Stimulated activated CD4-positive, alpha-beta T cell treated with anti-CD3 and anti-CD28 coated beads, Interleukin-1b, Interleukin-23, amount 100 ng/mL, for 4 hours (primary cell): ENCODE data around the gene TERT.
"Not testable (repeated sequence)": the region's sequence is repeated elsewhere in the genome, so short reads cannot be mapped to it uniquely, and the experiment has no call there.

Experiments
- DNase-seq, 2 donors: peaks; one replicate each; pipeline ENCODE4 v3.0.0-alpha.2; 2020; ENCODE audit warnings: low read depth in 2 of 2

Gene TERT

DNA sequence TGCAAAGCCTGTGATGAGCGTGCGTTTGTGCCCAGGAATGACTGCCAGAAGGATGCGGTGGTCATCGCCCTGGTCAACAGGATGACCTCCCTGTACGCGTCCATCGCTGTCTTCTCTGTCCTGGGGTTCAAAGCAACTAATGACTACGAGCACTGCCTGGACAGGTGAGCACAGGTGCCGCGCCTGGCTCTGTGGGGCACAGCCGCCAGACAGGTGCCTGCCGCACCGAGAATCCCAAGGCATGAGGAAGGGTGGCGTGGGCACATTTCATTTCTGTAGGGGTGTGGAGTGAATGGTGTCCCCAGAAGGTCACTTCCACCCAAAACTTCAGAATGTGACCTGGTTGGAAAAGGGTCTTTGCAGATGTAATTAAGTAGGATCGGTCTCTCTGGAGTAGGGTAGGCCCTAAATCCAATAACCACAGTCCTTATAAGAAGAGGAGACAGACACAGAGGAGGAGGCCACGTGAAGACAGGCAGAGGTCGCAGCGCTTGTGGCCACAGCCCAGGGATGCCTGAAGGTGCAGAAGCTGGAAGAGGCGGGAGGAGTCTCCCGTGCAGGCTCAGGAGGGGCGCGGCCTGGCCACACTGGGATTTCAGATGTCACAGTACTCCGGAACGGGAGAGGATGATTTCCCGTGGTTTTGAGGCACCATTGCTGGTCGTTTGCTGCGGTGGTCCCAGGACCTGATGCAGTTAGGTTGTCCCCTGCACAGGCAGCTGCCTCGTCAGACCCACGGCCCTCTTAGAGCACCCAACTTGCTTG is 54.2 kb downstream of the TERT start:
- no peak for DNase-seq

DNA sequence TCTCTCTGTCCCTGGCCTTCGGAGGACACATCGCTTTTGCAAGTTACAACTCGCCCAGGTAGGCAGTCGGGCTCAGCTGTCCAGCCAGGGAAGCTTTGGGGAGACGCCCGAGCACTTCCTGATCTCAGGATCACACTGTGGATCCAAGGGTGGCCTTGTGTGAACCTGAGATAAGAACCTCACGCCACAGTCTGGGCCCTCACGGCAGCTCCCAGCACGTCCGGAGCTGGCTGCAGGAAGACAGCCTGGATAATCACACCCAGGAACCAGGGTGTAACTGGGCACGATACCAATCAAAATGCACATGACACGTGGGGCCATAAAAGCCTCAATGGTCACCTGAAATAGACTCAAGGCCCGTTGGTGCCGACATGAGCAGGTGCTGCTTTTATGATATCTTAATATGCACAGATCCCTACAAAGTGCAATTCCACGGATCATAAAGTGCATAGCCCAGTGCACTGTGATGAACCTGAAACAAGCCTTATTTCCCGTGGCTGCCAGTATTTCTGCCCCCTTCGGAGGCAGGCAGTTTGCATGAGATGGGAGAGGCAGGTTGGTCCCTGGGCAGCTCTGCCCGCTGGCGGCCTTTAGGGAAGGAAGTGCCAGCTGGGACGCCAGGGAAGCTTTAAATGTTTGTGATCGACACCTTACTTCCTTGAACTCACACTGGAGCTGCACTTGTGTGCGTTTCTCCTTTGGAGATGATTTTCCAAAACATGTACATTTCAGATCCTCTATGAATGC is 55.2 kb downstream of the TERT start:
- DNase-seq: no peak

DNA sequence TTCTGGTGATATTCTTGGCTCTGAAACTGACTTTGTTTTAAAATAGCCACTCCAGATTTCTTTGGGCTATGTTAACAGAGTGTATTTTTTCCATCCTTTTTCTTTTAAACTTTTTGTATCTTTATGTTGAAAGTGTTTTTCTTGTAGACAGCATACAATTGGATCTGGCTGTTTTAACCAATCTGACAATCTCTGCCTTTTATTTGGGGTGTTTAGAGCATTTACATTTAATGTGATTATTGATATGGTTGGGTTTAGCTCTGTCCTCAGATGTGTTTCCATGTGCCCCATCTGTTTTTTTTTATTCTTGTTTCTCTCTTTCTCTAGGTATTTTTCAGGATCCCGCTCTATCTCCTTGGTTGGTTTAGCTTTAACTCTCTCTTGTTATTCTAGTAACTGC is 59.0 kb downstream of the TERT start:
- DNase-seq: no peak

- no peak for DNase-seq
These were observed 59.5 kb downstream of the TERT start for GRCh38 chr5:1235379-1235778.

GRCh38 chr5:1232780-1233179 is 62.1 kb downstream of the TERT start:
- no peak for DNase-seq

- no peak for DNase-seq
These were observed 63.4 kb downstream of the TERT start for GRCh38 chr5:1231354-1231905.

DNA sequence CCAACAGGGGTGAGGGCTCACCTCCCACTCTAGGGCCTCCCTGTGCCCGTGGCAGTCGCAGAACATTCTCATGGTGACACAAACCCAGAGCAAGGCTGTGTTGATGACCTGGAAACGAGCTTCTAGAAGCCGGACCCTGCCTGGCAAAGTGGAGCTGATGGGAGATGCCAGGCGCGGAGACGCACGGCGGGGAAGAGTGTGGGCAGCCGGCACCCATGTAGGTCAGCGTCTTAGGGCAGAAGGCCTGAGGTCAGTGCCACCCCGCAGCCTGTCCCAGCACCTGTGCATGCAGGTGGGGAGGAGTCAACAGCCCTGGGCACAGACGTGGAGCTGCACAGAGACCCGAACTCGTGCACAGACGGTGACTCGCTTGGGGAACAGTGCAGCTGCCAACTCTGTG is 64.3 kb downstream of the TERT start:
- DNase-seq: no peak

GRCh38 chr5:1229822-1230221 is 65.0 kb downstream of the TERT start:
- no peak for DNase-seq

GRCh38 chr5:1229023-1229422 is 65.8 kb downstream of the TERT start:
- DNase-seq: not testable (repeated sequence)

DNA sequence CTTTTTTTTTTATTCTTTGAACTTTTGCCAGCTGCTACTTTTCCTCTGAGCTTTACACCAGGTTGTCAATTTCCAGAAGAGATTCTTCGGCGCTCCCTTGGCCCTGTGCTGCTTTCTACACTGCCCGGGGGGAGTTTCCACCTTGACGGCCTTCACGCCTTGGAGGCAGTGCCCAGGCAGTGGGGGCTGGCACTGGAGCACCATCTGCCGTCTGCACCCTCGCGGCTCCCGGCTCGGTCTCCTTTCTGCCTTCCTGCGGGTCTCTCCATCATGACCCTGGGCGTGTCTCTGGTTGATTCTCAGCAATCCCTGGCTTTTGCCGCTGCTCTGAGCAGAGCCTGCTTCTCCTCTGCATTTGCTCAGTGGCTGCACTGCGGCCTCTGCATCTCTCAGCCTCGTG is 66.7 kb downstream of the TERT start:
- DNase-seq: no peak

- no peak for DNase-seq
These were observed 67.2 kb downstream of the TERT start for GRCh38 chr5:1227667-1228066.

GRCh38 chr5:1226839-1227581 is 67.9 kb downstream of the TERT start:
- no peak for DNase-seq

DNA sequence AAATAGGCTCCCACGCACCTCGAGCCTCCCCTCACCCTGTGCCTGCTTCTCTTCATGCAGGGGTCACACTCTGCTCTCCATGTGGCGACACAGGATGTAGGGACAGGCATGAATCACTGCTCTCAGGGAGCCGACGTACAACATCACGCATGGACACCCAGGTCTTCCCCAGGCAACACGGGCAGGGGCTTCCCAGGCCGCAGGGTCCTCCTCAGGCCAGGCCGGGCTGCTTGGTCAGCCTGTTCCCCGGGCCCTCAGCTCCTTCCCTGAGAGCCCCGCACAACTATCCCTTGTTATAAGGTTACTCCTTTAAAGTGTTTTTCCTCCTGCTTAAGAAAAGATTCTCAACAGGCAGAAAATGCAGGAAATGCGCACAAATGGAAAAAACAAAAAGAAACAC is 68.6 kb downstream of the TERT start:
- no peak for DNase-seq

DNA sequence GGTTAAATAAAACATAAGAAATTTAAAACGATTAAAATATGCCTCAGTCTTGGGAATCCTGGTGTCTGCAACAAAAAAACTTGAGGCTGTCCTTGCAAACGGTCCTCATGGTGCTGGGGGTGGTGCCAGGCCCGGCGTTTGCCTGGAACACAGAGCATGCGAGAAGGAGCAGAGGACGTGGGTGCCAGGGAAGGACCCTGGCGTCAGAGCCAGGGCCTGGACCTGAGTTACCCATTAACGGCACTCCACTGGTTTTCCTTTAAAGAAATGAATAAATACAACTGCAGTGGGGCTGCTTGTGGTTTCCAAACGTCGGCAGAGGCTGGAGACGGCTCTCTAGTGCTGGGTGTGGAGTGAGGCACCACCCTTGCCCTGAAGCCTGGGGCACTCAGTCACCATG is 69.8 kb downstream of the TERT start, which contains the start of gene SLC6A18:
Gene SLC6A18, plus strand, starts transcription at position 301 of the 400 bp plus-strand sequence. Its CDS starts 97 bp downstream, at position 398.
- no peak for DNase-seq

DNA sequence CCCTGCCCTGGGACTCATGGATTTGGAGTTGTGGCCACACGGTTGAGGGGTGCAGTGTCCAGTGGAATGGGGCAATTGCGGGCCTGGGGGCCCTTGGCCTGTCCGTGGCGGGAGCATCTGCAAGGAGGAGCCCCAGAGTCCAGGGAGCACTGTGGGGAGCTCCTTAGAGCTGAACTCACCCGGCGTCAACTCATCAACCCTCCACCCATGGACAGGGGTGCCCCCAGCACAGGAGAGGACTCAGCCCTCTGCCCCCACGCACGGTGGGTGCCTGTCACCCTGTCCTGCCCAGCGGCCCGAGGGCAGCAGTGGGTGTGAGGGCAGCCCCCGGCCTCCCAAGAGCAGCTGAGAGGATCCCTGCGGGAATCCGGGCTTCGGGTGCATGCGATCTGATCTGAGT is 70.2 kb downstream of the TERT start:
- DNase-seq: no peak

DNA sequence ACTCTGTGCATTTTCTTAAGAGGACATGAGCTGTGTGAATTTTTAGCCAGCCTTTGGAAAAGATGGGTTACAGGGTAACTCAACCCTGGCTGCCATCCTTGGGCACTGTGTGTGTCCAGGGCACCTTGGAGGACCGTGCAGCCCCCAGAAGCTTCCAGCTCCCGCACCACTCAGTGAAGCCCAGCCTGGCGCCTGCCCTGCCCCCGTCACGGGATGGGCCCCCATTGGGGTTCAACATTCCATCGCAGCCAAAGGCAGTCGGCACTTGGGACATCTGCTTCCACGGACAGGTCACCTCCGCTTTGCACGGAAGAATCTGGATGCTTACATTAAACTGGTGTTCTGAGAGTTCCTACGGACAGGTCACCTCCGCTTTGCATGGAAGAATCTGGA is 71.6 kb downstream of the TERT start:
- no peak for DNase-seq

DNA sequence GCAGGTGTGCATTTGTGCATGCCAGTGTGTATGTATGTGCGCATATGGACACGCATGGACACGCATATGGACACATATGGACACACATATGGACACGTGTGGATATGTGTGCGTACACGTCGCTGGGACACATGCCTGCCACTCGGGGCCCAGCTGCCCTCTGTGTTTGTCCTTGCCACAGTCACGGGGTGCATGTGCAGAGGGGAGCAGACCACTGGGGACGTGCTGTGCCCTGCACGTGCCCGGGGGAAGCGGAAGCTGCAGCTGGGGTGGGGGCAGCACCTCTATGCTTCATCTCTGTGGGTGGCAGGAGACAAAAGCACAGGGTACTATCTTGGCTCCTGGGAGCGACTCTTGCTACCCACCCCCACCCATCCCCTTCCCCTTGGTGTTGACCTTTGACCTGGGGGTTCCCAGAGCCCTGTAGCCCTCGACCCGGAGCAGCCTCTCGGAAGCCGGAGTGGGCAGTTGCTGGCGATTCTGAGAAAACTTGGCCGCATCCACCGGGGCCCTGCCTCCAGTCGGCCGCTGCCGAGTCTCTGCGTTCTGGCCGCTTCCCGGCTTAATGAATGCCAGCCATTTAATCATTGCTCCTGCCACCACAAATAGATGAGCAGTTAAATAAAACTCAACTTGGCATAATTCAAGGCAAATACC is 72.1 kb downstream of the TERT start:
- DNase-seq: no peak

GRCh38 chr5:1222147-1222546 is 72.7 kb downstream of the TERT start:
- no peak for DNase-seq

DNA sequence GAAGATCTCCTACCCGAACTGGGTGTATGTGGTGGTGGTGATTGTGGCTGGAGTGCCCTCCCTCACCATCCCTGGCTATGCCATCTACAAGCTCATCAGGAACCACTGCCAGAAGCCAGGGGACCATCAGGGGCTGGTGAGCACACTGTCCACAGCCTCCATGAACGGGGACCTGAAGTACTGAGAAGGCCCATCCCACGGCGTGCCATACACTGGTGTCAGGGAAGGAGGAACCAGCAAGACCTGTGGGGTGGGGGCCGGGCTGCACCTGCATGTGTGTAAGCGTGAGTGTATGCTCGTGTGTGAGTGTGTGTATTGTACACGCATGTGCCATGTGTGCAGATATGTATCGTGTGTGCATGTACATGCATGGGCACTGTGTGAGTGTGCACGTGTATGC is 73.1 kb downstream of the TERT start:
- no peak for DNase-seq

- no peak for DNase-seq
These were observed 74.0 kb downstream of the TERT start for GRCh38 chr5:1220831-1221230.

DNA sequence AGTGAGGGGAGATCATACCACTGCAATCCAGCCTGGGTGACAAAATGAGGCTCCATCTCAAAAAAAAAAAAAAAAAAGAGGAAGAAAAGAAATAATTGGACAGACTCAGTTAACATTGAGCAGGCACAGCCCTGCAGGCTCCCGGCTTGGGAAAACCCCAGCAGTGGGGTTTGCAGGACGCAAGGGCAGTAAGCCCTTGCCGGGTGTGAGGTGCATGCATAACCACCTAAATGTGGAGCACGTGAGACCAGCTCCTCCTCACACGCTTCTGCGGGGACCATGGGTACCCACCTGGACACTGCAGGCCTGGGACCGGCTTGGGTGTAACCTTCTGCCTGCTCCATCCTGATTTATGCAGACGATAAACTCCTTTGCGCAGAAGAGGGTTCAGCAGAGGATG is 74.5 kb downstream of the TERT start:
- DNase-seq: no peak

DNA sequence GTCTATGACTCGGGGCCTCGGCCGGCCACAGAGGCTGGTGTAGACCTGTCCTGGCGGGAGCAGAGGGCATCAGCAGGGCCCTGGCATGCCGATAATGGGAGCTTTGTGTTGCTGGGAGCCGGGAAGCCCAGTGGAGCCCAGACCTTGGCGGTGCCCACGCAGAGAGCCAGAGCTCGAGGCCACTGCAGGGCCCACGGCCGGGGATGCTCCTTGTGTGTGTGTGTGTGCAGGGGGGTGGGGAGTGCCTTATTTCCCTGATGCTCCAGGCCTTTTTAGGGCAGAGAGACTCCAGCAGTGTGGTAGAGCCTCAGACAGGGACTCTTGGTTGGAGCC is 75.1 kb downstream of the TERT start:
- no peak for DNase-seq
